HepG2 (cell line): ENCODE measurements around the gene GTF2F2. TPM values are rescaled to one million over a fixed set of nuclear protein-coding genes. Genes with fewer than 3 reads are reported as not detected.

ENCODE experiments used
- ATAC-seq: fragments of 200-7000 bp; cut with Tn5 transposase; 3 replicates; pipeline ENCODE4 v1.9.1; 2020; ENCODE audit warnings: mild to moderate bottlenecking, moderate library complexity
- BruUV-seq: library from RNA; stranded (reverse); fragments of 400-500 nt; replicated peaks from 2 replicates; lab custom pipeline; 2021; lab: Mats Ljungman, UMichigan
- CTCF ChIA-PET: fragments of 300-600 bp; formaldehyde crosslinking; extraction: SDS; loops from one replicate; lab custom pipeline; 2021; ENCODE audit warnings: low total read pairs, inconsistent platforms, low intra/inter-chr PET ratio; lab: Yijun Ruan, JAX
- POLR2A ChIA-PET: fragments of 350-600 bp; sonication (Branson Sonifier 250); formaldehyde crosslinking; loops from one replicate; lab custom pipeline; 2020; ENCODE audit warnings: antibody characterized with exemption, inconsistent platforms; lab: Yijun Ruan, JAX
- DNase-seq: peaks from one replicate; pipeline ENCODE4 v3.0.0-alpha.2; 2015; ENCODE audit warnings: low spot score
- FAIRE-seq: peaks from 3 replicates; lab custom pipeline; 2011; peaks lifted over from hg19 to GRCh38; lab: Jason Lieb, UNC
- H2AFZ ChIP-seq: one replicate; pipeline ENCODE4 v1.6.1; 2011; ENCODE audit warnings: low read length, inconsistent platforms
- H3K27ac ChIP-seq: fragments of 300-600 bp; 3 replicates; pipeline ENCODE4 v1.8.0; 2011; ENCODE audit warnings: mixed run types, mild to moderate bottlenecking, mixed read lengths, low read length, inconsistent platforms; ENCODE audit not compliant: insufficient read depth; ENCODE audit errors: extremely low read length
- H3K27me3 ChIP-seq, 2 experiments: fragments of 200-600 bp in 1 of 2; 2 replicates in 1 of 2; 3 replicates in 1 of 2; pipeline versions ENCODE4 v1.6.0 to v1.8.0; 2011; ENCODE audit warnings: low read length in 2 of 2, mild to moderate bottlenecking in 2 of 2, moderate library complexity in 2 of 2, inconsistent platforms in 1 of 2; ENCODE audit not compliant: insufficient read depth in 2 of 2, control insufficient read depth in 1 of 2
- H3K36me3 ChIP-seq, 2 experiments: fragments of 200-600 bp in 1 of 2; replicated peaks in 1 of 2; 2 replicates in 1 of 2; 3 replicates in 1 of 2; pipeline versions ENCODE4 v1.5.1 to v1.8.0; 2011; ENCODE audit warnings: low read length in 2 of 2, inconsistent platforms in 1 of 2; ENCODE audit not compliant: insufficient read depth in 2 of 2, control insufficient read depth in 1 of 2
- H3K4me1 ChIP-seq: 2 replicates; pipeline ENCODE4 v1.5.1; 2012; ENCODE audit warnings: low read length, inconsistent platforms; ENCODE audit not compliant: insufficient read depth
- H3K4me2 ChIP-seq: 2 replicates; pipeline ENCODE4 v1.6.0; 2011; ENCODE audit warnings: low read depth, low read length, inconsistent platforms
- H3K4me3 ChIP-seq, 3 experiments: fragments of 200-600 bp in 1 of 3; sonication (generic), shearing (Covaris generic) in 1 of 3; replicated peaks in 1 of 3; 2 replicates each; pipeline ENCODE4 v1.5.1; 2011 to 2016; ENCODE audit warnings: low read length in 3 of 3, inconsistent platforms in 2 of 3, low read depth in 2 of 3, mild to moderate bottlenecking in 2 of 3, control low read depth in 1 of 3, mixed read lengths in 1 of 3; ENCODE audit not compliant: insufficient read depth in 1 of 3
- H3K79me2 ChIP-seq: one replicate; pipeline ENCODE4 v1.6.1; 2011; ENCODE audit warnings: low read length, inconsistent platforms; ENCODE audit not compliant: insufficient read depth
- H3K9ac ChIP-seq: 2 replicates; pipeline ENCODE4 v1.6.0; 2011; ENCODE audit warnings: mild to moderate bottlenecking, low read depth, low read length, inconsistent platforms; ENCODE audit not compliant: insufficient read depth
- H3K9me3 ChIP-seq: 2 replicates; pipeline ENCODE4 v1.5.1; 2012; ENCODE audit warnings: mild to moderate bottlenecking, low read length
- H4K20me1 ChIP-seq: 2 replicates; pipeline ENCODE4 v1.6.0; 2011; ENCODE audit warnings: inconsistent platforms, mild to moderate bottlenecking, low read length, moderate library complexity; ENCODE audit not compliant: insufficient read depth
- BORCS8-MEF2B ChIP-seq: sonication (generic); formaldehyde crosslinking; IDR thresholded peaks from 2 replicates; pipeline ENCODE4 v1.8.0; 2022; ENCODE audit warnings: mild to moderate bottlenecking, missing genetic modification reagents
- MAFF ChIP-seq: IDR thresholded peaks from 2 replicates; pipeline ENCODE4 v1.6.1; 2011; ENCODE audit warnings: low read depth, low read length, improper control_type of control experiment
- RELA ChIP-seq: sonication (generic); formaldehyde crosslinking; IDR thresholded peaks from 2 replicates; pipeline ENCODE4 v1.4.0; 2020; ENCODE audit warnings: missing genetic modification reagents
- RFX1 ChIP-seq: fragments of 450-650 bp; IDR thresholded peaks from 2 replicates; pipeline ENCODE4 v1.6.1; 2017
- RFX3 ChIP-seq: IDR thresholded peaks from 2 replicates; pipeline ENCODE4 v1.6.1; 2016; ENCODE audit warnings: missing biosample characterization, missing genetic modification reagents
- THAP11 ChIP-seq: IDR thresholded peaks from 2 replicates; pipeline ENCODE4 v1.6.1; 2016; ENCODE audit warnings: missing biosample characterization, missing genetic modification reagents
- TRIM22 ChIP-seq: fragments of 450-650 bp; IDR thresholded peaks from 2 replicates; pipeline ENCODE4 v1.6.1; 2017
- ZHX1 ChIP-seq: sonication (generic); formaldehyde crosslinking; IDR thresholded peaks from 2 replicates; pipeline ENCODE4 v1.8.1; 2022; ENCODE audit warnings: low read depth, mild to moderate bottlenecking, missing genetic modification reagents
- ZNF441 ChIP-seq: sonication (generic); formaldehyde crosslinking; IDR thresholded peaks from 2 replicates; pipeline ENCODE4 v1.7.0; 2021; ENCODE audit warnings: missing genetic modification reagents, borderline replicate concordance
- WGBS: methylation state at CpG from one replicate; pipeline ENCODE4 v1.1.6; 2017; ENCODE audit warnings: low lambda C conversion rate; 5-methylcytosine and 5-hydroxymethylcytosine counted together
- in situ Hi-C: cut with HindIII; loops from 2 replicates; pipeline ENCODE4 v1.10.0; 2017; ENCODE audit warnings: low pct_unique_long_range_greater_than_20kb; ENCODE audit not compliant: extremely low pct_ligation_motif_present
- intact Hi-C: fragments of 100-400 bp; cut with micrococcal nuclease; formaldehyde crosslinking; loops from one replicate; pipeline ENCODE4 v1.10.0; 2022; ENCODE audit not compliant: unreplicated experiment
- polyA plus RNA-seq, 8 experiments: library from polyadenylated mRNA; depleted of rRNA in 3 of 8; stranded (reverse) in 7 of 8; unstranded in 1 of 8; fragments of >200 nt; fragmentation: Illumina TruSeq in 4 of 8; extraction: Trizol in 4 of 8; gene quantifications; 2 replicates each; pipeline versions ENCODE4 v1.2.1 to v1.2.3, GENCODE V29; 2011 to 2016; ENCODE audit warnings: low read depth in 4 of 8, missing spikeins in 1 of 8, mixed read lengths in 1 of 8; ENCODE audit not compliant: insufficient read depth in 1 of 8
- total RNA-seq, 5 experiments: library from RNA; depleted of rRNA; stranded (reverse); fragments of >200 nt; fragmentation: Illumina TruSeq; extraction: Trizol; gene quantifications; 2 replicates each; pipeline ENCODE4 v1.2.3, GENCODE V29; 2016; ENCODE audit warnings: low read depth in 1 of 5

The GTF2F2 gene
- total and polyA plus RNA-seq, 2 of the 13 experiments (the other 11 are each of a cell fraction or from before 2014, with no cell fraction given) = 10.6 to 32.8 TPM

- 78% methylated on average over 1 of the region's 1 CpG for WGBS
- CTCF ChIA-PET = no interaction called here
- no peak for TF ChIP-seq THAP11
- no peak for TF ChIP-seq TRIM22
- peak; percentile 41; the same call in 1 of the 2 replicates for TF ChIP-seq MAFF
- no peak for TF ChIP-seq BORCS8-MEF2B (CRISPR knock-in tag)
- TF ChIP-seq RFX1 = 0 out of 2 replicates have a peak, but pooled peaks have one; percentile 9
- TF ChIP-seq ZHX1 (CRISPR knock-in tag) = no peak
- peak; percentile 54; the same call in 1 of the 2 replicates for TF ChIP-seq RFX3 (CRISPR knock-in tag)
- TF ChIP-seq RELA (CRISPR knock-in tag) = no peak
- TF ChIP-seq ZNF441 = no peak
- FAIRE-seq (no peak), DNase-seq (no peak), ATAC-seq (no peak)
- in situ Hi-C loops = no loop called here
- Histone ChIP-seq H3K9me3 (no peaks in the 10 kb centered on the region), H3K4me1 (peaks cover 7% of the 10 kb centered on the region; the same call in 1 of the 2 replicates), H3K4me3 (no peak overlapping the region), H3K79me2 (no peaks in the 10 kb centered on the region), H3K36me3 (no peaks in the 10 kb centered on the region), H4K20me1 (no peaks in the 10 kb centered on the region), H3K27ac (no peak overlapping the region), H3K4me2 (no peak overlapping the region), H2AFZ (no peak overlapping the region), H3K27me3 (no peaks in the 10 kb centered on the region), H3K9ac (no peak overlapping the region)
- BruUV-seq = no TSS peak
- intact Hi-C loops = no loop called here
- POLR2A ChIA-PET = no interaction called here
Measured at GRCh38 chr13:45231722-45232121, 111.4 kb downstream of the GTF2F2 start.
